Uterus (tissue), 4 donors: ENCODE results near the gene VWDE. TPM values are rescaled to one million over a fixed set of nuclear protein-coding genes. Genes with fewer than 3 reads are reported as not detected.

Experiments used
- DNase-seq, 2 donors: peaks; one replicate each; pipeline ENCODE4 v3.0.0-alpha.2; 2019 to 2020
- H3K27ac ChIP-seq, 2 donors: fragments of 200-600 bp; sonication (generic); 1 replicate in 1 of 2; 2 replicates in 1 of 2; pipeline ENCODE4 v1.5.1; 2016 to 2018
- H3K27me3 ChIP-seq, 2 donors: fragments of 200-600 bp; sonication (generic); one replicate each; pipeline ENCODE4 v1.5.1; 2018 to 2019; ENCODE audit warnings: control low read depth in 1 of 2
- H3K36me3 ChIP-seq, 2 donors: fragments of 200-600 bp; sonication (generic); one replicate each; pipeline ENCODE4 v1.5.1; 2019; ENCODE audit warnings: control low read depth in 1 of 2
- H3K4me1 ChIP-seq, 2 donors: fragments of 200-600 bp; sonication (generic); one replicate each; pipeline ENCODE4 v1.5.1; 2018 to 2019; ENCODE audit warnings: control low read depth in 1 of 2
- H3K4me3 ChIP-seq, 2 donors: fragments of 200-600 bp; sonication (generic); 1 replicate in 1 of 2; 2 replicates in 1 of 2; pipeline ENCODE4 v1.5.1; 2018 to 2019; ENCODE audit warnings: mild to moderate bottlenecking in 1 of 2
- H3K9me3 ChIP-seq, 2 donors: fragments of 200-600 bp; sonication (generic); one replicate each; pipeline ENCODE4 v1.5.1; 2019; ENCODE audit warnings: control low read depth in 1 of 2
- POLR2A ChIP-seq, 2 donors: fragments of 450-650 bp; IDR thresholded peaks; one replicate each; pipeline ENCODE4 v1.6.1; 2016; ENCODE audit warnings: antibody characterized with exemption in 2 of 2, mild to moderate bottlenecking in 1 of 2, moderate library complexity in 1 of 2
- intact Hi-C: fragments of 100-400 bp; cut with DNase I; formaldehyde crosslinking; loops from one replicate; pipeline ENCODE4 v1.15.1; 2023; ENCODE audit warnings: low total_unique reads
- total RNA-seq, 4 donors: library from RNA; depleted of rRNA in 3 of 4; stranded (reverse); fragments of >200 nt in 3 of 4; gene quantifications; one replicate each; pipeline versions ENCODE4 v1.1.0 to v1.2.4, GENCODE V29; 2014 to 2023
- TF ChIP-seq, protein P1 (sequence below), 4 experiments: fragments of 200-600 bp in 2 of 4; fragments of 450-650 bp in 2 of 4; sonication (generic) in 2 of 4; IDR thresholded peaks; one replicate each; pipeline ENCODE4 v1.5.1; 2016 to 2019; ENCODE audit warnings: antibody characterized with exemption in 4 of 4, mild to moderate bottlenecking in 2 of 4, moderate library complexity in 1 of 4
- donor health status: DM: yes; HTN: yes; CAD: no.

The VWDE gene
- total RNA-seq, 4 donors from 2014 or later: 0.95 to 23.2 TPM; not detected in 2

DNA sequence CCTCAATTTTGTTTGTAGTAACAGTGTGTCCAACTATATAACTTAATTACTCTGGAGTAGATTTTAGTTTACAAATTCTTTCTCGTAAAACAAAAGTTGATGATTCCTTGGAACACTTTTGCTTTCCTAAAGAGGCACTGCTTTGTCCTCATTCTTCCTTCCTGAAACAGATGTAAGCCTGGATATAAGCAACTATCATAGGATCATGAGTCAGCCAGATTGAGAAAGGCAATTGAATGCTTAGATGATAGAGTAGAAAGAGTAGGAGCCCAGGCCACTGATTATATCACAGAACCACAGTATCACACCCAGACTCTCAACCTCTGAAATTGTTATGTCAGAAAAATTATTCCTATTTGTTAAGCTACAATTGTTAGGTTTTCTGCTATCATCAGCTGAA, 122.6 kb downstream of the VWDE start:
- H3K27ac ChIP-seq: no peak overlapping the region
- no peak overlapping the region for H3K4me3 ChIP-seq
- no peak for DNase-seq
- H3K4me1 ChIP-seq: no peaks in the 10 kb centered on the region
- H3K36me3 ChIP-seq: no peaks in the 10 kb centered on the region
- no peaks in the 10 kb centered on the region for H3K27me3 ChIP-seq
- intact Hi-C loops: no loop called here
- no peaks in the 10 kb centered on the region for H3K9me3 ChIP-seq
- no peak for TF ChIP-seq POLR2A (IDR thresholded peaks at IDR 0.05)
- TF ChIP-seq, protein P1, sequence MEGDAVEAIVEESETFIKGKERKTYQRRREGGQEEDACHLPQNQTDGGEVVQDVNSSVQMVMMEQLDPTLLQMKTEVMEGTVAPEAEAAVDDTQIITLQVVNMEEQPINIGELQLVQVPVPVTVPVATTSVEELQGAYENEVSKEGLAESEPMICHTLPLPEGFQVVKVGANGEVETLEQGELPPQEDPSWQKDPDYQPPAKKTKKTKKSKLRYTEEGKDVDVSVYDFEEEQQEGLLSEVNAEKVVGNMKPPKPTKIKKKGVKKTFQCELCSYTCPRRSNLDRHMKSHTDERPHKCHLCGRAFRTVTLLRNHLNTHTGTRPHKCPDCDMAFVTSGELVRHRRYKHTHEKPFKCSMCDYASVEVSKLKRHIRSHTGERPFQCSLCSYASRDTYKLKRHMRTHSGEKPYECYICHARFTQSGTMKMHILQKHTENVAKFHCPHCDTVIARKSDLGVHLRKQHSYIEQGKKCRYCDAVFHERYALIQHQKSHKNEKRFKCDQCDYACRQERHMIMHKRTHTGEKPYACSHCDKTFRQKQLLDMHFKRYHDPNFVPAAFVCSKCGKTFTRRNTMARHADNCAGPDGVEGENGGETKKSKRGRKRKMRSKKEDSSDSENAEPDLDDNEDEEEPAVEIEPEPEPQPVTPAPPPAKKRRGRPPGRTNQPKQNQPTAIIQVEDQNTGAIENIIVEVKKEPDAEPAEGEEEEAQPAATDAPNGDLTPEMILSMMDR (IDR thresholded peaks at IDR 0.05): no peak

Other genes starting within 250 kb of the VWDE start
- 100 to 1,000 TPM in 1 of 4 donors, 10 to 100 TPM in 3; 65.4 to 215 (median 76.0) TPM for gene TMEM106B, start 192.6 kb downstream of the VWDE start, total RNA-seq
- gene SCIN, start 166.9 kb upstream of the VWDE start, total RNA-seq: 1 to 10 TPM in 3 of 4 donors, under 1 TPM in 1; under 0.01 to 6.5 (median 2.4) TPM